ENCODE measurements around the gene HDX.
"Not testable (repeated sequence)": the region's sequence is repeated elsewhere in the genome, so short reads cannot be mapped to it uniquely, and the experiment has no call there.

The HDX gene

DNA sequence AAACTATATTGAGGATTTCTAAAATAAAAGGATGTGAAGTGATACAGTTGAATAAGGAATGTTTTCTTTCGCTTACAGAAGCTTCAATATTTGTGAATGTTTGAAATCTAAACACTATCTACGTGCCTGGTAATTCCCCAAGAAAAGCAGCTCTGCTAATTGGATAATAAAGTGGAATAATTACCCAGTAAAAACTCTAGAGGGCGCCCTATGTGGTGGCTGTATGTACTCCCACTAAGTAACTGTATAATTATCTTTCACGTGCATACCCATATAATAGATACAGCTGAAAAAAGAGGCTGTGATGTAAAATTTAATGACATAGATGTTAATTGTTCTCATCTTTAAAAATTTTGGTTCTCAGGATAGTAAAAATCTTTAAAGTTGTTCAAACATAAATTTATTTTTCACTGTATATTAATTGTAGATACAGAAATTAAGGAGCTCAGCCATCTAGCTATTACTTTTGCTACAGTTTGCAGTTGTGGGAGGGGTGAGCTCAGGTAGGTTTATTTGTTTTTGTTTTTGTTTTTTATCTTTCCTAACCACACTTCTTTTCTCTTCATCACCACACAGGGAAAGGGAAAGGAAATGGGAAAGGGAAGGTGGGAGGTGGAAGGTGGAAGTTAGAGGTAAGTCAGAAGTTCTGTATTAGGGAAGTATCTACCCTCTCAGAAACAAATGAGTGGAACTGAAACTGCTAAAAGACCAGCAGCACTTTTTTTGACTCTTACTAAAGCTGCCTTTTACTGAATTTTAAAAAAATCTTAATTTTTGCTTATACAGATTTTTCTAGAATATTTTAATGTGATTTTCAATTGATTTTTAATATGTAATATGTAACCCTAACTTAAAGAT, 162.5 kb downstream of the HDX start:
- DNase-seq (ENCODE audit: low spot score): peak; percentile 19

DNA sequence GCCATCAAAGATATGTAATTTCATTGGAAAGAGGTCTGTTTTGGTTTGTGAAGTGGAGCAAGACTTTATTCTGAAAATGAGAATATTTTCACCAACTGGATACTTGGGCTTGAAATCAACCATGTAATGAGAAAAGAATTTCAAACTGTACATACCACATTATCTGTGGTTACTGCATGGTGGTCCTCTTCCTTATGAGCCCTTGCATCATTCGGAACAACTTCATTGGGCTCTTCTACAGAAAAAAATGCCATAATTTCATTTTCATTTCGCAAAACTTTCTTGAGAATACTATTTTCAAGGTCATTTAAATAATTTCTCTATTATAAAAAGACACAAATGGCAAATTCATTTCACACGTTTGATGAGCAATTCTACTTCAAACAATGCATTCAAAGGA, 165.6 kb downstream of the HDX start:
- DNase-seq (ENCODE audit: low spot score): no peak

DNA sequence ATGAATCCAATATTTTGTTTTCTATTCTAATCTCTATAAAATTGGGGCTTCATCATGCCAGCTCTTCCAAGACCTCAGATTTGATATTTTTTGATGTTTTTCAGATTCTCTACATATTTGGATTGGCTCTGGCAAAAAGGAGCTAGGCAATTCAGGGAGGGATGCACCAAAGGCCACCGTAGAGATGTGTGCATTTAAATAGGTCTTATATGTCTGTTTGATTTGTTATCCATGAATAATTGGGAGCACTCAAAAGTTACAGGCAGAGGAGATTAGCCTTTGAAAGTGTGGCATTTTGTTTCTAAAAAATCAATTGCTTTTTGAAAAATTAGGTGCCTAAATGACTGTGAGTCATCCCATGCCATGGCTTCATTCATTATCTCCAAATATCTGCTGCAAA, 167.1 kb downstream of the HDX start:
- DNase-seq (ENCODE audit: low spot score): no peak

DNA sequence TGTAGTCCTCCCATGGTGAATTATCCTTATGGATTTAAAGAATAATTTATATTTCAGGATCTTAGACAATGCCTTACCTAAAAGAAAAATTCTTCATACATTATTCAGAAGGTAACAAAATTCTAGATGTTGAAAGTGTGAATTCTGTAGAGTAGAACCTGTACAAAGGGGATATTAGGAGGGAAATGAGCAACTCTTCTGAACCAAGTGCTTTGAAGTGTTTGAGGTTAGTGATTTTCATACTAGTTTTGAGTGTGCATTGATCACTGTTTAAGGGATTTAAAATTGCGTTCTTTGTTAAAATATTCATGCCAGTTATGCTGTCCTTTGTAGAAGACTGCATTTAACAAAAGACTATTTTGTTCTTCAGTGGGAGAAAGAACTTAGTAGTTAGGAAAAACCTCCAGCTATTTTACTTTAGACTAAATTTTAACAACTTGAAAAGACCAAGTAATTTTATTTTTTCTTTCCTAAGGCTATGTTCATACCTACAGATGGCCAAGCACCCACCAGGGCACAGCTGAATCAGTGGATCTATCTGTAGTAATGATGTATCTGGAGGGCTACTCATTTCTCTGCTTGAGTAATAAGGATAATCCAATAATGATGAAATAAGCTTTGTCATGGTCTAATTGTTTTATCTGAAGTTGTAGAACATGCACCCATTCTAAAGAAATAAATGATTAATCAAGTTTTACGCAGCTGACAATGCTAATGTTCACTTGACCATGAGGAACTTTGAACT, 180.0 kb downstream of the HDX start:
- no peak for DNase-seq (ENCODE audit: low spot score)

DNA sequence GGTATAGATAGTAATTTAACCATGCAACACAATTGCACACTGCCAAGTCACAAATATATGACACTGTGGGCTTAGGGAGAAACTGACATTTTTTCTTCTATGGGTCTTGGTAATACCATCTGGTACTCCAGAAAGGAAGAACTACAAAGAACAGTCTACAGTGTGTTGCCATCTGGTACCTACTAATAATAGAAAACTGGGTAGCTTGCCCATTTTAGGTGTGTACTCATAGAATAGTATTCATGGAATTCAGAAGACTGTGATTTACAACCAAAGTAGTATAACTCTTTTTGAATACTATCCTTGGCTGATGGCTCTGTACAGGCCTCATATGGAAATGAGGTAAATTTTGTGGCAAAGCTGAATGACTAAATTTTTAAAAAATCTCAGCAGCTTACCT, 181.6 kb downstream of the HDX start:
- no peak for DNase-seq (ENCODE audit: low spot score)

DNA sequence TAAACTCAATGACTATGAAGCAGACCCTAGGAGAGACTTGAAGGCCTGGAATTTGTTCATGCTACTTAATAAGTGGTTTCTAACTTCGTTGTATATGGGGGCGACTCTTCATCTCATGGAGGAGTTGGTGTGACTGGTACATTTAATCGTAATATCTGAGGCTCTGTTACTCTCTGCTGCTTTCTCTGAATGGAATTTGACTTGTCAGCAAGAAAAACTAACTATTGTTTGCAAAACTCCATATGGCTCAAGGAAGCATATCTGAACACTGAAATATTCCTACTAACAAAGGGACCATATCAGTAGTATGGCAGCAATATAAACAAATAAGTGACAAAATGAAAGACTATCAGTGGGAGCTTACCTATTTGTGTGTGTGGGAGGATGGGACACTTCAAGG, 182.2 kb downstream of the HDX start:
- DNase-seq (ENCODE audit: low spot score): no peak

DNA sequence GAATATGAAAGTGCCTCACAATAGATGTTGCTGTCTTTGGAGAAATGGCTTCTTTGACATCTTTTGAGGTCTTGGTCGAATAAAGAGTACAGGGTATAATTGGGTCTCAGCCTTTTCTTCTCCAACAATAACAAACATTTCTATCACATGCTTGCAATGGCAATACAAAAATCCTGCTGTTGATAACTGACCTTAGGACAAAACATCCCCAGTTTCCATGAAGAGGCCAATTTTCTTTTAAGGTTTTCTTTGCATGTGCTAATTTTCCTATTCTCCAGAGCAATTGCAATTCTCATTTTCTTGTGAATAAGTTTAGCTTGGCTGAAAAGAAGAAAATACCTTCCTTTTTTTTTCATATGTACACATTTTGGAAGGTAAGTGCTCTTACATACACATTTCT, 183.6 kb downstream of the HDX start:
- no peak for DNase-seq (ENCODE audit: low spot score)

DNA sequence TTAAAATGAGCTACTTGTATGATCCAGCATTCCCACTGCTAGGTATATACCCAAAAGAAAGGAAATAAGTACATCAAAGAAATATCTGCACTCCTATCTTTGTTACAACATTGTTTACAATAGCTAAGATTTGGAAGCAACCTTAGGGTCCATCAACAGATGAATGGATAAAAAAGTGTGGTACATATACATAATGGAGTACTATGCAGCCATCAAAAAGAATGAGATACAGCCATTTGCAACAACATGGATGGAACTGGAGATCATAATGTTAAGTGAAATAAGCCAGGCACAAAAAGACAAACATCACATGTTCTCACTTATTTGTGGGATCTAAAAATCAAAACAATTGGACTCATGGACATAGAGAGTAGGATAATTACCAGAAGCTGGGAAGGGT, 186.3 kb downstream of the HDX start:
- not testable (repeated sequence) for DNase-seq (ENCODE audit: low spot score)
